ENCODE results near the gene ATF3. TPM values are rescaled to one million over a fixed set of nuclear protein-coding genes. Genes with fewer than 3 reads are reported as not detected.

The ATF3 gene
- polyA plus RNA-seq, 3 donors = 10.4 to 227 (median 13.3) TPM

- no peak for DNase-seq
- Mint-ChIP-seq H3K9me3 (peaks cover 0 to 1% (median 0%) of the 10 kb centered on the region in 7 donors), H3K36me3 (peaks cover 19 to 51% of the 10 kb centered on the region in 2 donors), H3K4me1 (peaks cover 8% of the 10 kb centered on the region), H3K27me3 (ENCODE audit: low read depth in 3 of 3) (peaks cover 0 to 8% (median 6%) of the 10 kb centered on the region in 3 donors), H3K27ac (peak overlapping the region in 1 of 7 donors; percentile 21), H3K4me3 (no peak overlapping the region)
- Histone ChIP-seq H3K4me3 (replicated peaks in 1 of 3; ENCODE audit: low read depth in 2 of 3, low read length in 3 of 3) (no peak overlapping the region), H3K4me2 (replicated peaks; ENCODE audit: extremely low read depth, low read length, poor library complexity, severe bottlenecking) (no peak overlapping the region), H3K27ac (ENCODE audit: low read depth in 1 of 2, low read length in 2 of 2) (no peak overlapping the region), H2AFZ (ENCODE audit: insufficient read depth, low read depth, low read length, poor library complexity, severe bottlenecking) (no peak overlapping the region), H3K27me3 (ENCODE audit: control insufficient read depth in 2 of 2, insufficient read depth in 2 of 2, low read length in 2 of 2) (no peaks in the 10 kb centered on the region), H3K9me3 (replicated peaks in 1 of 2; ENCODE audit: control insufficient read depth in 1 of 2, insufficient read depth in 1 of 2, low read length in 2 of 2) (no peaks in the 10 kb centered on the region), H3K9ac (ENCODE audit: insufficient read depth, low read length, poor library complexity, severe bottlenecking) (no peak overlapping the region), H4K20me1 (ENCODE audit: insufficient read depth, low read length) (no peaks in the 10 kb centered on the region), H3K4me1 (ENCODE audit: control insufficient read depth in 1 of 2, insufficient read depth in 2 of 2, low read length in 2 of 2) (peaks cover 0 to 4% of the 10 kb centered on the region in 2 donors), H3K79me2 (ENCODE audit: insufficient read depth, low read length) (no peaks in the 10 kb centered on the region), H3K36me3 (replicated peaks in 1 of 2; ENCODE audit: control insufficient read depth in 1 of 2, insufficient read depth in 2 of 2, low read length in 2 of 2) (peaks cover 0 to 17% of the 10 kb centered on the region in 2 donors)
- WGBS (ENCODE audit: insufficient coverage) = no CpG with 5 or more reads among the region's 1 CpG
- TF ChIP-seq CTCF (IDR thresholded peaks at IDR 0.05) = no peak
- intact Hi-C loops (cut with micrococcal nuclease) = no loop called here
Observed at GRCh38 chr1:212620293-212620692, 11.7 kb downstream of the ATF3 start.

GRCh38 chr1:212621043-212621948 is 12.7 kb downstream of the ATF3 start:
- Histone ChIP-seq H3K79me2 (ENCODE audit: insufficient read depth, low read length) (no peaks in the 10 kb centered on the region), H2AFZ (ENCODE audit: insufficient read depth, low read depth, low read length, poor library complexity, severe bottlenecking) (no peak overlapping the region), H3K27ac (ENCODE audit: low read depth in 1 of 2, low read length in 2 of 2) (no peak overlapping the region), H3K4me2 (replicated peaks; ENCODE audit: extremely low read depth, low read length, poor library complexity, severe bottlenecking) (no peak overlapping the region), H3K27me3 (ENCODE audit: control insufficient read depth in 2 of 2, insufficient read depth in 2 of 2, low read length in 2 of 2) (no peaks in the 10 kb centered on the region), H3K9me3 (replicated peaks in 1 of 2; ENCODE audit: control insufficient read depth in 1 of 2, insufficient read depth in 1 of 2, low read length in 2 of 2) (no peaks in the 10 kb centered on the region), H3K4me1 (ENCODE audit: control insufficient read depth in 1 of 2, insufficient read depth in 2 of 2, low read length in 2 of 2) (peaks cover 0 to 4% of the 10 kb centered on the region in 2 donors), H3K36me3 (replicated peaks in 1 of 2; ENCODE audit: control insufficient read depth in 1 of 2, insufficient read depth in 2 of 2, low read length in 2 of 2) (peaks cover 0 to 17% of the 10 kb centered on the region in 2 donors), H3K9ac (ENCODE audit: insufficient read depth, low read length, poor library complexity, severe bottlenecking) (no peak overlapping the region), H3K4me3 (replicated peaks in 1 of 3; ENCODE audit: low read depth in 2 of 3, low read length in 3 of 3) (no peak overlapping the region), H4K20me1 (ENCODE audit: insufficient read depth, low read length) (no peaks in the 10 kb centered on the region)
- TF ChIP-seq CTCF (IDR thresholded peaks at IDR 0.05) = no peak
- H3K36me3 Mint-ChIP-seq = peaks cover 14 to 41% of the 10 kb centered on the region in 2 donors
- H3K4me3 Mint-ChIP-seq = no peak overlapping the region
- H3K27ac Mint-ChIP-seq = peak overlapping the region in 2 of 7 donors; percentile 5 to 10
- intact Hi-C loops (cut with micrococcal nuclease) = no loop called here
- DNase-seq = no peak
- peaks cover 7 to 11% (median 8%) of the 10 kb centered on the region in 3 donors for H3K27me3 Mint-ChIP-seq (ENCODE audit: low read depth in 3 of 3)
- peaks cover 8% of the 10 kb centered on the region for H3K4me1 Mint-ChIP-seq
- H3K9me3 Mint-ChIP-seq = no peaks in the 10 kb centered on the region
- 72% methylated on average over 9 of the region's 10 CpGs for WGBS (ENCODE audit: insufficient coverage)
